Kidney (tissue), 14 donors: Measurements from ENCODE around the gene LRP5. TPM values are rescaled to one million over a fixed set of nuclear protein-coding genes. Genes with fewer than 3 reads are reported as not detected.

Experiments
- DNase-seq, 5 donors: peaks; one replicate each; pipeline ENCODE4 v3.0.0-alpha.2; 2013 to 2020
- FAIRE-seq: peaks from 2 replicates; lab custom pipeline; 2012; peaks lifted over from hg19 to GRCh38; lab: Jason Lieb, UNC
- H3K27ac ChIP-seq, 2 donors: one replicate each; pipeline ENCODE4 v1.7.0; 2013; ENCODE audit warnings: low read depth in 2 of 2, low read length in 2 of 2, inconsistent platforms in 1 of 2
- H3K27me3 ChIP-seq: one replicate; pipeline ENCODE4 v1.7.1; 2013; ENCODE audit warnings: low read length, inconsistent platforms; ENCODE audit not compliant: control insufficient read depth, insufficient read depth
- H3K36me3 ChIP-seq, 3 donors: one replicate each; pipeline versions ENCODE4 v1.7.0 to v1.7.1; 2013; ENCODE audit warnings: low read length in 3 of 3, control low read depth in 1 of 3, inconsistent platforms in 1 of 3; ENCODE audit not compliant: insufficient read depth in 3 of 3, control insufficient read depth in 2 of 3
- H3K4me1 ChIP-seq, 3 donors: one replicate each; pipeline versions ENCODE4 v1.7.0 to v1.7.1; 2013; ENCODE audit warnings: low read length in 3 of 3, inconsistent platforms in 1 of 3, low read depth in 1 of 3; ENCODE audit not compliant: control insufficient read depth in 2 of 3, insufficient read depth in 2 of 3
- H3K4me3 ChIP-seq, 3 donors: one replicate each; pipeline versions ENCODE4 v1.7.0 to v1.8.1; 2013; ENCODE audit warnings: low read length in 3 of 3, control low read depth in 1 of 3, inconsistent platforms in 1 of 3
- H3K9ac ChIP-seq, 3 donors: one replicate each; pipeline versions ENCODE4 v1.7.0 to v1.7.1; 2013; ENCODE audit warnings: low read length in 3 of 3, control low read depth in 1 of 3, inconsistent platforms in 1 of 3
- H3K9me3 ChIP-seq, 3 donors: one replicate each; pipeline versions ENCODE4 v1.7.0 to v1.7.1; 2013; ENCODE audit warnings: low read length in 3 of 3, control low read depth in 1 of 3, inconsistent platforms in 1 of 3; ENCODE audit not compliant: control insufficient read depth in 2 of 3, insufficient read depth in 1 of 3
- CTCF ChIP-seq: IDR thresholded peaks from 3 replicates; pipeline ENCODE4 v1.5.1; 2012; ENCODE audit warnings: mild to moderate bottlenecking, moderate library complexity, borderline replicate concordance; ENCODE audit not compliant: insufficient read depth; ENCODE audit errors: extremely low read depth
- intact Hi-C: fragments of 100-400 bp; cut with DNase I; formaldehyde crosslinking; loops from one replicate; pipeline ENCODE4 v1.11.1; 2022
- polyA plus RNA-seq: library from polyadenylated mRNA; stranded (reverse); fragments of 350-450 nt; fragmentation: Illumina TruSeq; extraction: RNeasy Lipid Tissue Mini Kit (QIAGEN cat#74804); gene quantifications from one replicate; pipeline ENCODE4 v1.2.3, GENCODE V29; 2014; ENCODE audit warnings: low read depth, low replicate concordance; ENCODE audit not compliant: insufficient read depth
- total RNA-seq: library from RNA; stranded (reverse); fragmentation: NEBNext Ultra II Directional; extraction: Animal tissue kit (Norgen Biotek cat#: 25700); gene quantifications from one replicate; pipeline ENCODE4 v1.2.1, GENCODE V29; 2021
- donor health status: control.
- donor health status: control.
- donor health status: control.
- donor health status: control.
- donor health status: control.
- donor health status: DM: yes; HTN: yes; CAD: no.
- donor health status: Normal renal cell carcinoma (clear cell type).

Gene LRP5
- total and polyA plus RNA-seq, 2 donors from 2014 or later = 55.4 to 71.3 TPM

GRCh38 chr11:68296344-68297051 is 15.9 kb upstream of the LRP5 start:
- Histone ChIP-seq H3K36me3 (no peaks in the 10 kb centered on the region), H3K27ac (no peak overlapping the region), H3K4me1 (peaks cover 0 to 13% (median 0%) of the 10 kb centered on the region in 3 donors), H3K27me3 (no peaks in the 10 kb centered on the region), H3K9me3 (no peaks in the 10 kb centered on the region), H3K9ac (no peak overlapping the region), H3K4me3 (no peak overlapping the region)
- DNase-seq = no peak
- TF ChIP-seq CTCF = no peak
- FAIRE-seq = no peak
- intact Hi-C loops = loop anchor here (5.0 kb wide), 1 partner anchor 34 kb away; no protein-coding TSS in a partner anchor

GRCh38 chr11:68297052-68297378 is 15.4 kb upstream of the LRP5 start:
- intact Hi-C loops = loop anchor here (5.0 kb wide), 1 partner anchor 35 kb away; no protein-coding TSS in a partner anchor
- no peak overlapping the region for H3K9ac ChIP-seq
- no peak overlapping the region for H3K27ac ChIP-seq
- no peak for TF ChIP-seq CTCF
- DNase-seq (no peak), FAIRE-seq (no peak)
- no peaks in the 10 kb centered on the region for H3K36me3 ChIP-seq
- H3K9me3 ChIP-seq = no peaks in the 10 kb centered on the region
- H3K4me3 ChIP-seq = no peak overlapping the region
- H3K27me3 ChIP-seq = no peaks in the 10 kb centered on the region
- peaks cover 0 to 13% (median 0%) of the 10 kb centered on the region in 3 donors for H3K4me1 ChIP-seq

- TF ChIP-seq CTCF = no peak
- DNase-seq (no peak), FAIRE-seq (no peak)
- Histone ChIP-seq H3K36me3 (no peaks in the 10 kb centered on the region), H3K27me3 (no peaks in the 10 kb centered on the region), H3K9me3 (no peaks in the 10 kb centered on the region), H3K9ac (no peak overlapping the region), H3K4me3 (no peak overlapping the region), H3K27ac (no peak overlapping the region), H3K4me1 (peaks cover 0 to 13% (median 0%) of the 10 kb centered on the region in 3 donors)
- intact Hi-C loops = loop anchor here (5.0 kb wide), 1 partner anchor 35 kb away; no protein-coding TSS in a partner anchor
Observed at GRCh38 chr11:68297494-68297811, 14.9 kb upstream of the LRP5 start.
